ENCODE results near the gene WNT9B. TPM values are rescaled to one million over a fixed set of nuclear protein-coding genes. Genes with fewer than 3 reads are reported as not detected.
A peak's percentile ranks its signal among the peaks of the same experiment; 100 is the strongest.

WNT9B gene
- total and polyA plus RNA-seq, 2 of the 13 experiments (the other 11 are each of a cell fraction or from before 2014, with no cell fraction given): not detected

DNA sequence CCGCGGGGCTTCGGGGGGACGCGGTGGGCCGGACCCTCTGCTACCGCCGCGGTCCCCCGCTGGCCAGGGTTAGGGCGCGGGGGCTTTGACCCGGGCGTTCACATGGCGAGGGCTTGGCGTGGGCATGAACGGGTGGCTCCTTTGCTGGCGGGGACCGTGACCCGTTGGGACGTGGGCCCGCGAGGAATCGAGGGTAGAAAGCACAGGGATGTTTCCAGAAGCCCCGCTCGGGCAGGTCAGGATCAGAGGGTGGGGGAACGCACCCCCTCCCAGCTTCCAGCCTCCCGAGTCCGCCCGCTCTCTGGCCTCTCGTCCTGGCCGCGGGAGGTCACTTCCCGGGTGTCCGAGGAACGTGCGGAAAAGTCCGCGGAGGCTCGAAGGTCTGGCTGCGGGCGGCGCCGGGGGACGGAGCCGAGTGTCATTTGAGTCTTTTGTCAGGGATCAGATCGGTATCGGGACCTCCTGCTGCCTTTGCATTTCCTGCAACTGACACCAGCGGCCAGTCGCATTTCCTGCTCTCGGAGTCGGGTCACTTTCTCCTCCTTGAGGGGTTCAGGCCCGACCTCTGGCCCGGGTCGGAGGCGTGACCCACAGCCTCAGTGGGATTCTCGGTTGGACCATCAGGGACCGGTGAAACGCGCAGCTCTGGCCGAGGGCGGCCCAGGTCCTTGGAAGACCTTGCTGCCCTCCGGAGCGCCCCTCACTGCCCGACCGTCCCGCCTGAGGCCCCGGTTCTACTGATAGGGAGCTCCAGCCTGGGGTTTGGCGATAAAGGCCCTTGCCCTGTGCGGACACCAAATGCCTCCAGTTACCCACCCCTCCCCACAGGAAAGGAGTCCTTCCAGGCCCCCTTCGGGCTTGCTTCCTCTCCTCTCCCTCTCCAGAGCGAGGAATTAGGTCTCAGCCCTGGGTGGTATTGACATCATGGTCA, 32.2 kb upstream of the WNT9B start (continued):
- TF ChIP-seq PRMT3 (CRISPR knock-in tag; IDR thresholded peaks at IDR 0.05; ENCODE audit: borderline replicate concordance, low read depth): no peak
- no peak for TF ChIP-seq ZNF326 (CRISPR knock-in tag; IDR thresholded peaks at IDR 0.05; ENCODE audit: borderline replicate concordance)
- TF ChIP-seq FOXO4 (CRISPR knock-in tag; conservative IDR thresholded peaks at IDR 0.05): 0 out of 2 replicates have a peak, but pooled peaks have one; percentile 10
- TF ChIP-seq CSRNP1 (CRISPR knock-in tag; IDR thresholded peaks at IDR 0.05): peak; percentile 59; the same call in 1 of the 2 replicates
- no peak for TF ChIP-seq ZSCAN30 (CRISPR knock-in tag; IDR thresholded peaks at IDR 0.05)
- 0 out of 2 replicates have a peak, but pooled peaks have one; percentile 18 for TF ChIP-seq ZBTB7B (CRISPR knock-in tag; IDR thresholded peaks at IDR 0.05)
- TF ChIP-seq, protein P1, sequence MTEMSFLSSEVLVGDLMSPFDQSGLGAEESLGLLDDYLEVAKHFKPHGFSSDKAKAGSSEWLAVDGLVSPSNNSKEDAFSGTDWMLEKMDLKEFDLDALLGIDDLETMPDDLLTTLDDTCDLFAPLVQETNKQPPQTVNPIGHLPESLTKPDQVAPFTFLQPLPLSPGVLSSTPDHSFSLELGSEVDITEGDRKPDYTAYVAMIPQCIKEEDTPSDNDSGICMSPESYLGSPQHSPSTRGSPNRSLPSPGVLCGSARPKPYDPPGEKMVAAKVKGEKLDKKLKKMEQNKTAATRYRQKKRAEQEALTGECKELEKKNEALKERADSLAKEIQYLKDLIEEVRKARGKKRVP (CRISPR knock-in tag; IDR thresholded peaks at IDR 0.05): no peak
- no peak for TF ChIP-seq ZNF33A (CRISPR knock-in tag; IDR thresholded peaks at IDR 0.05; ENCODE audit: borderline replicate concordance)
- TF ChIP-seq HDAC1 (CRISPR knock-in tag; IDR thresholded peaks at IDR 0.05): no peak
- no peak for TF ChIP-seq ZNF264 (CRISPR knock-in tag; IDR thresholded peaks at IDR 0.05)
- TF ChIP-seq MEIS1 (CRISPR knock-in tag; IDR thresholded peaks at IDR 0.05; ENCODE audit: borderline replicate concordance): no peak
- no peak for TF ChIP-seq CEBPZ (IDR thresholded peaks at IDR 0.05; ENCODE audit: low read length)
- no peak for TF ChIP-seq CERS6 (CRISPR knock-in tag; IDR thresholded peaks at IDR 0.05)
- TF ChIP-seq CHD4 (IDR thresholded peaks at IDR 0.05; ENCODE audit: borderline replicate concordance, low read length): no peak
- TF ChIP-seq ARNTL (CRISPR knock-in tag; IDR thresholded peaks at IDR 0.05): no peak
- TF ChIP-seq, protein P2, sequence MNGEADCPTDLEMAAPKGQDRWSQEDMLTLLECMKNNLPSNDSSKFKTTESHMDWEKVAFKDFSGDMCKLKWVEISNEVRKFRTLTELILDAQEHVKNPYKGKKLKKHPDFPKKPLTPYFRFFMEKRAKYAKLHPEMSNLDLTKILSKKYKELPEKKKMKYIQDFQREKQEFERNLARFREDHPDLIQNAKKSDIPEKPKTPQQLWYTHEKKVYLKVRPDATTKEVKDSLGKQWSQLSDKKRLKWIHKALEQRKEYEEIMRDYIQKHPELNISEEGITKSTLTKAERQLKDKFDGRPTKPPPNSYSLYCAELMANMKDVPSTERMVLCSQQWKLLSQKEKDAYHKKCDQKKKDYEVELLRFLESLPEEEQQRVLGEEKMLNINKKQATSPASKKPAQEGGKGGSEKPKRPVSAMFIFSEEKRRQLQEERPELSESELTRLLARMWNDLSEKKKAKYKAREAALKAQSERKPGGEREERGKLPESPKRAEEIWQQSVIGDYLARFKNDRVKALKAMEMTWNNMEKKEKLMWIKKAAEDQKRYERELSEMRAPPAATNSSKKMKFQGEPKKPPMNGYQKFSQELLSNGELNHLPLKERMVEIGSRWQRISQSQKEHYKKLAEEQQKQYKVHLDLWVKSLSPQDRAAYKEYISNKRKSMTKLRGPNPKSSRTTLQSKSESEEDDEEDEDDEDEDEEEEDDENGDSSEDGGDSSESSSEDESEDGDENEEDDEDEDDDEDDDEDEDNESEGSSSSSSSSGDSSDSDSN (CRISPR knock-in tag; IDR thresholded peaks at IDR 0.05): peak; percentile 35; the same call in 1 of the 2 replicates
